Ascending aorta (tissue), 2 donors: Measurements from ENCODE around the gene KCNIP1. TPM values are rescaled to one million over a fixed set of nuclear protein-coding genes. Genes with fewer than 3 reads are reported as not detected.

Experiments
- DNase-seq, 2 donors: peaks; one replicate each; pipeline ENCODE4 v3.0.0-alpha.2; 2019; ENCODE audit warnings: low spot score in 2 of 2
- H3K27ac ChIP-seq, 2 donors: fragments of 200-600 bp; sonication (generic); one replicate each; pipeline ENCODE4 v1.5.1; 2016 to 2017; ENCODE audit warnings: mild to moderate bottlenecking in 1 of 2
- H3K27me3 ChIP-seq: fragments of 200-600 bp; sonication (generic); one replicate; pipeline ENCODE4 v1.5.1; 2017
- H3K36me3 ChIP-seq, 2 donors: fragments of 200-600 bp; sonication (generic); one replicate each; pipeline ENCODE4 v1.5.1; 2016
- H3K4me1 ChIP-seq, 2 donors: fragments of 200-600 bp; sonication (generic); one replicate each; pipeline ENCODE4 v1.5.1; 2016 to 2017; ENCODE audit warnings: mild to moderate bottlenecking in 1 of 2
- H3K4me3 ChIP-seq, 2 donors: fragments of 200-600 bp; sonication (generic); one replicate each; pipeline ENCODE4 v1.5.1; 2016 to 2017; ENCODE audit warnings: mild to moderate bottlenecking in 1 of 2
- H3K9me3 ChIP-seq, 2 donors: fragments of 200-600 bp; sonication (generic); one replicate each; pipeline ENCODE4 v1.5.1; 2016
- CTCF ChIP-seq, 3 experiments: fragments of 200-600 bp in 2 of 3; fragments of 450-650 bp in 1 of 3; sonication (generic) in 2 of 3; IDR thresholded peaks; one replicate each; pipeline ENCODE4 v1.5.1; 2016 to 2019; ENCODE audit warnings: antibody characterized with exemption in 3 of 3, mild to moderate bottlenecking in 1 of 3, moderate library complexity in 1 of 3
- intact Hi-C: fragments of 100-400 bp; cut with DNase I; formaldehyde crosslinking; loops from one replicate; pipeline ENCODE4 v1.15.1; 2023
- total RNA-seq: library from RNA; depleted of rRNA; stranded (reverse); fragments of >200 nt; gene quantifications from one replicate; pipeline ENCODE4 v1.1.0, GENCODE V29; 2016

Gene KCNIP1
- total RNA-seq, 1 donor from 2014 or later = not detected

GRCh38 chr5:170478306-170478705, 25.5 kb upstream of the KCNIP1 start:
- intact Hi-C loops = no loop called here
- TF ChIP-seq CTCF (IDR thresholded peaks at IDR 0.05) = no peak
- DNase-seq = no peak
- H3K27me3 ChIP-seq = no peaks in the 10 kb centered on the region
- no peaks in the 10 kb centered on the region for H3K36me3 ChIP-seq
- H3K27ac ChIP-seq = no peak overlapping the region
- no peak overlapping the region for H3K4me3 ChIP-seq
- no peaks in the 10 kb centered on the region for H3K9me3 ChIP-seq
- no peaks in the 10 kb centered on the region for H3K4me1 ChIP-seq

- Histone ChIP-seq H3K27ac (no peak overlapping the region), H3K27me3 (no peaks in the 10 kb centered on the region), H3K4me3 (no peak overlapping the region), H3K36me3 (no peaks in the 10 kb centered on the region), H3K4me1 (no peaks in the 10 kb centered on the region), H3K9me3 (no peaks in the 10 kb centered on the region)
- intact Hi-C loops = no loop called here
- TF ChIP-seq CTCF (IDR thresholded peaks at IDR 0.05) = no peak
- DNase-seq = no peak
Observed at GRCh38 chr5:170479484-170479883, 24.3 kb upstream of the KCNIP1 start.

GRCh38 chr5:170480260-170480659, 23.6 kb upstream of the KCNIP1 start:
- no peaks in the 10 kb centered on the region for H3K9me3 ChIP-seq
- no peak for TF ChIP-seq CTCF (IDR thresholded peaks at IDR 0.05)
- no peak for DNase-seq

GRCh38 chr5:170481849-170482248, 22.0 kb upstream of the KCNIP1 start:
- intact Hi-C loops = no loop called here
- DNase-seq = no peak

More at GRCh38 chr5:170480260-170480659, 23.6 kb upstream of the KCNIP1 start:
- no peak overlapping the region for H3K4me3 ChIP-seq
- no peaks in the 10 kb centered on the region for H3K4me1 ChIP-seq
- intact Hi-C loops = no loop called here
- H3K36me3 ChIP-seq = no peaks in the 10 kb centered on the region
- no peaks in the 10 kb centered on the region for H3K27me3 ChIP-seq
- H3K27ac ChIP-seq = no peak overlapping the region

GRCh38 chr5:170482511-170482910, 21.3 kb upstream of the KCNIP1 start:
- intact Hi-C loops = no loop called here
- Histone ChIP-seq H3K4me3 (no peak overlapping the region), H3K9me3 (no peaks in the 10 kb centered on the region), H3K4me1 (no peaks in the 10 kb centered on the region), H3K27ac (no peak overlapping the region), H3K36me3 (no peaks in the 10 kb centered on the region), H3K27me3 (no peaks in the 10 kb centered on the region)
- DNase-seq = no peak
- TF ChIP-seq CTCF (IDR thresholded peaks at IDR 0.05) = no peak

More at GRCh38 chr5:170481849-170482248, 22.0 kb upstream of the KCNIP1 start:
- no peak overlapping the region for H3K4me3 ChIP-seq
- H3K4me1 ChIP-seq = no peaks in the 10 kb centered on the region
- H3K36me3 ChIP-seq = no peaks in the 10 kb centered on the region
- H3K27ac ChIP-seq = no peak overlapping the region
- no peaks in the 10 kb centered on the region for H3K9me3 ChIP-seq
- H3K27me3 ChIP-seq = no peaks in the 10 kb centered on the region
- TF ChIP-seq CTCF (IDR thresholded peaks at IDR 0.05) = no peak
